GM18517 (cell line): Measurements from ENCODE around the gene POLR2I.

ENCODE experiments used
- ATAC-seq: cut with Tn5 transposase; IDR thresholded peaks from one replicate; pipeline ENCODE4 v1.9.1; 2021; ENCODE audit warnings: mild to moderate bottlenecking, moderate library complexity; ENCODE audit not compliant: unreplicated experiment

The POLR2I gene

GRCh38 chr19:36114721-36115452 is at the start of gene POLR2I:
Gene POLR2I (minus strand): TSS chr19:36114875. CDS start chr19:36114856, 19 bp downstream.
- peak; percentile 80 for ATAC-seq

- no peak for ATAC-seq
These were observed 49.1 kb upstream of the POLR2I start for GRCh38 chr19:36163813-36164212.

- ATAC-seq = no peak
These were observed 46.3 kb upstream of the POLR2I start for GRCh38 chr19:36160821-36161596.

GRCh38 chr19:36153126-36153525 is 38.5 kb upstream of the POLR2I start:
- ATAC-seq = no peak

GRCh38 chr19:36152352-36153091 is 37.8 kb upstream of the POLR2I start, which contains the start of gene COX7A1:
Gene COX7A1 (minus strand): TSS chr19:36152447. CDS start chr19:36152407, 40 bp downstream.
- no peak for ATAC-seq

- ATAC-seq = no peak
These were observed 37.3 kb upstream of the POLR2I start for GRCh38 chr19:36152019-36152351.

GRCh38 chr19:36151144-36152018 is 36.7 kb upstream of the POLR2I start:
- no peak for ATAC-seq

- ATAC-seq = no peak
These were observed 35.9 kb upstream of the POLR2I start for GRCh38 chr19:36150586-36150985.

- ATAC-seq = no peak
These were observed 35.2 kb upstream of the POLR2I start for GRCh38 chr19:36149673-36150406.

- ATAC-seq = no peak
These were observed 29.9 kb upstream of the POLR2I start for GRCh38 chr19:36144624-36145023.

GRCh38 chr19:36142496-36142895 is 27.8 kb upstream of the POLR2I start:
- ATAC-seq = no peak

GRCh38 chr19:36142046-36142445 is 27.4 kb upstream of the POLR2I start:
- no peak for ATAC-seq

GRCh38 chr19:36141039-36141927 is 26.6 kb upstream of the POLR2I start:
- ATAC-seq = no peak

GRCh38 chr19:36140304-36141038 is 25.8 kb upstream of the POLR2I start:
- peak; percentile 5 for ATAC-seq

GRCh38 chr19:36139473-36140303 is 25.0 kb upstream of the POLR2I start, which contains the start of gene CAPNS1:
Gene CAPNS1 (plus strand): TSS chr19:36140066. CDS start chr19:36141012, 946 bp downstream.
- peak; percentile 79 for ATAC-seq

- ATAC-seq = no peak
These were observed 24.4 kb upstream of the POLR2I start for GRCh38 chr19:36139120-36139472.

- no peak for ATAC-seq
These were observed 22.4 kb upstream of the POLR2I start for GRCh38 chr19:36136964-36137686.
